ENCODE data around the gene TRERF1.

- TF ChIP-seq CTCF (IDR thresholded peaks at IDR 0.05) (no peak), POLR2A (IDR thresholded peaks at IDR 0.05) (no peak)
Observed at GRCh38 chr6:42459888-42460287, 8.2 kb upstream of the TRERF1 start.
